Upper lobe of left lung (tissue), 6 donors: ENCODE measurements around the gene UBE2L5. TPM values are rescaled to one million over a fixed set of nuclear protein-coding genes. Genes with fewer than 3 reads are reported as not detected.
A peak's percentile ranks its signal among the peaks of the same experiment; 100 is the strongest.

Source experiments
- ATAC-seq, 2 donors: fragments of 200-7000 bp; cut with Tn5 transposase; one replicate each; pipeline ENCODE4 v1.9.1; 2022; ENCODE audit warnings: mild to moderate bottlenecking in 2 of 2, moderate library complexity in 2 of 2; ENCODE audit not compliant: low FRiP score in 2 of 2
- DNase-seq, 2 donors: peaks; one replicate each; pipeline ENCODE4 v3.0.0-alpha.2; 2019 to 2020
- H3K27ac ChIP-seq, 4 donors: fragments of 200-600 bp; sonication (generic); one replicate each; pipeline ENCODE4 v1.5.1; 2016 to 2019
- H3K27me3 ChIP-seq, 4 donors: fragments of 200-600 bp; sonication (generic); one replicate each; pipeline ENCODE4 v1.5.1; 2017 to 2019
- H3K36me3 ChIP-seq, 4 donors: fragments of 200-600 bp; sonication (generic); one replicate each; pipeline ENCODE4 v1.5.1; 2016 to 2019
- H3K4me1 ChIP-seq, 4 donors: fragments of 200-600 bp; sonication (generic); one replicate each; pipeline ENCODE4 v1.5.1; 2018 to 2019
- H3K4me3 ChIP-seq, 4 donors: fragments of 200-600 bp; sonication (generic); one replicate each; pipeline ENCODE4 v1.5.1; 2017 to 2019; ENCODE audit warnings: mild to moderate bottlenecking in 2 of 4, moderate library complexity in 1 of 4
- H3K9me3 ChIP-seq, 4 donors: fragments of 200-600 bp; sonication (generic); one replicate each; pipeline ENCODE4 v1.5.1; 2018 to 2019
- EP300 ChIP-seq, 4 donors: sonication (generic); formaldehyde crosslinking; IDR thresholded peaks; one replicate each; pipeline ENCODE4 v1.5.1; 2017; ENCODE audit warnings: antibody characterized with exemption in 4 of 4, control low read depth in 2 of 4
- POLR2A ChIP-seq, 4 donors: fragments of 450-650 bp; IDR thresholded peaks; one replicate each; pipeline ENCODE4 v1.5.1; 2016 to 2017; ENCODE audit warnings: antibody characterized with exemption in 4 of 4, mild to moderate bottlenecking in 2 of 4
- POLR2AphosphoS5 ChIP-seq, 2 donors: sonication (generic); formaldehyde crosslinking; IDR thresholded peaks; one replicate each; pipeline ENCODE4 v1.5.1; 2017; ENCODE audit warnings: antibody characterized with exemption in 2 of 2
- WGBS, 2 donors: methylation state at CpG; one replicate each; pipeline ENCODE4 v1.1.5; 2017 to 2018; 5-methylcytosine and 5-hydroxymethylcytosine counted together
- total RNA-seq, 6 donors: library from RNA; depleted of rRNA in 4 of 6; stranded (reverse); fragments of >200 nt in 4 of 6; gene quantifications; one replicate each; pipeline versions ENCODE4 v1.1.0 to v1.2.1, GENCODE V29; 2016 to 2021
- TF ChIP-seq, protein P1 (sequence below), 6 experiments: fragments of 450-650 bp in 4 of 6; fragments of 200-600 bp in 2 of 6; sonication (generic) in 2 of 6; IDR thresholded peaks; one replicate each; pipeline ENCODE4 v1.5.1; 2016 to 2019; ENCODE audit warnings: antibody characterized with exemption in 6 of 6
- donor health status: DM: no; HTN: no; CAD: no; lungs with moderate emphysema.
- donor health status: DM: no; HTN: yes; CAD: no; lungs with severe emphysema.

UBE2L5 gene
- total RNA-seq, 6 donors from 2014 or later, result not detected

DNA sequence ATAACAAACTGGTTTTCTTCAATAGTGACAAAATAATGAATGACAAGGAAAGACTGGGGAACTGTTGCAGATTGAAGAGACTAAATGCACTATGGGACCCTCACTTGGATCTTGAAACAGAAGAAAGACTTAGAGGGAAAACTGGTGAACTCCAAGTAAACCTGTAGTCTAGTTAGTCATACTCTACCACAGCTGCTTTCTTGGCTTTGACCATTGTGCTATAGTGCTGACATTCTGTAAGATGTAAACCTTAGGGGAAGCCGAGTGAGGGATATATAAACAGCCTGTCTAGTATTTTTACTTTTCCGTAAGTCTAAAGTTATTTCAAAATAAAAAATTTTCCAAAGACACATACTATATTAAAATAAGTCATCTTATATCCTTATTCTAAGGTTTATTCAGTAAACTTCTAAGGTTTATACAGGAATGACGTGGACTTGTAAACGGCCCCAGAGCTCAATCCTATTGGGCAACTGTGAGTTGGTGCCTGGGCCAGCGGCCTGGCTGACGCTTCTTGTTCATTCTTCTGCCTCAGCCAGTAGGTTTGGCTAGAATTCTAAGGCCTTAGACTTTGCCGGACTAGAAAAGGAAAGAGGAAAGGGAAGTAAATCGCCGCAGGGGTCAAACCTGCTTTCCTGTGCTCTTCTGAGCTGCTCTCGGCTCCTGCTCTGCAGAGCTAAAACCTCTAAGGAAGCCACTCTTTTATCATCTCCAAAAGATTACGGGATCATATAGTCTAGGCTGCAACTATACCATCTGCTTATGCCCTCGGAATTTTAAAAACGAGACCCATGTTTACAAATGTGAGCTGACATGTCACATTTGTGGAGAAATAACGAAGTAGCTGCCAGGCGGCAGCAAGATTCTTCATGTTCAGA lies 33.6 kb upstream of the UBE2L5 start:
- Histone ChIP-seq H3K9me3 (no peaks in the 10 kb centered on the region), H3K36me3 (no peaks in the 10 kb centered on the region), H3K4me1 (peaks cover 0 to 8% (median 5%) of the 10 kb centered on the region in 4 donors), H3K4me3 (no peak overlapping the region), H3K27ac (peak overlapping the region in 3 of 4 donors; percentile 2 to 53 (median 14)), H3K27me3 (no peaks in the 10 kb centered on the region)
- ATAC-seq (peak in 1 of 2 donors; percentile 80), DNase-seq (peak in 1 of 2 donors; percentile 30)
- 47 to 52% methylated on average over 15 of the region's 15 CpGs for WGBS, 2 donors
- no peak for TF ChIP-seq POLR2AphosphoS5 (IDR thresholded peaks at IDR 0.05)
- TF ChIP-seq POLR2A (IDR thresholded peaks at IDR 0.05), result no peak
- TF ChIP-seq, protein P1, sequence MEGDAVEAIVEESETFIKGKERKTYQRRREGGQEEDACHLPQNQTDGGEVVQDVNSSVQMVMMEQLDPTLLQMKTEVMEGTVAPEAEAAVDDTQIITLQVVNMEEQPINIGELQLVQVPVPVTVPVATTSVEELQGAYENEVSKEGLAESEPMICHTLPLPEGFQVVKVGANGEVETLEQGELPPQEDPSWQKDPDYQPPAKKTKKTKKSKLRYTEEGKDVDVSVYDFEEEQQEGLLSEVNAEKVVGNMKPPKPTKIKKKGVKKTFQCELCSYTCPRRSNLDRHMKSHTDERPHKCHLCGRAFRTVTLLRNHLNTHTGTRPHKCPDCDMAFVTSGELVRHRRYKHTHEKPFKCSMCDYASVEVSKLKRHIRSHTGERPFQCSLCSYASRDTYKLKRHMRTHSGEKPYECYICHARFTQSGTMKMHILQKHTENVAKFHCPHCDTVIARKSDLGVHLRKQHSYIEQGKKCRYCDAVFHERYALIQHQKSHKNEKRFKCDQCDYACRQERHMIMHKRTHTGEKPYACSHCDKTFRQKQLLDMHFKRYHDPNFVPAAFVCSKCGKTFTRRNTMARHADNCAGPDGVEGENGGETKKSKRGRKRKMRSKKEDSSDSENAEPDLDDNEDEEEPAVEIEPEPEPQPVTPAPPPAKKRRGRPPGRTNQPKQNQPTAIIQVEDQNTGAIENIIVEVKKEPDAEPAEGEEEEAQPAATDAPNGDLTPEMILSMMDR (IDR thresholded peaks at IDR 0.05), result no peak
- TF ChIP-seq EP300 (IDR thresholded peaks at IDR 0.05), result no peak

- Histone ChIP-seq H3K27me3 (no peaks in the 10 kb centered on the region), H3K9me3 (no peaks in the 10 kb centered on the region), H3K27ac (no peak overlapping the region), H3K4me3 (no peak overlapping the region), H3K36me3 (no peaks in the 10 kb centered on the region), H3K4me1 (peaks cover 2 to 17% (median 9%) of the 10 kb centered on the region in 4 donors)
- ATAC-seq (no peak), DNase-seq (no peak)
- TF ChIP-seq, protein P1 (IDR thresholded peaks at IDR 0.05), result no peak
- no peak for TF ChIP-seq EP300 (IDR thresholded peaks at IDR 0.05)
- no peak for TF ChIP-seq POLR2AphosphoS5 (IDR thresholded peaks at IDR 0.05)
- TF ChIP-seq POLR2A (IDR thresholded peaks at IDR 0.05), result no peak
- 86 to 91% methylated on average over 9 of the region's 9 CpGs for WGBS, 2 donors
Measured at GRCh38 chr13:30391956-30392680, 30.2 kb upstream of the UBE2L5 start.

DNA sequence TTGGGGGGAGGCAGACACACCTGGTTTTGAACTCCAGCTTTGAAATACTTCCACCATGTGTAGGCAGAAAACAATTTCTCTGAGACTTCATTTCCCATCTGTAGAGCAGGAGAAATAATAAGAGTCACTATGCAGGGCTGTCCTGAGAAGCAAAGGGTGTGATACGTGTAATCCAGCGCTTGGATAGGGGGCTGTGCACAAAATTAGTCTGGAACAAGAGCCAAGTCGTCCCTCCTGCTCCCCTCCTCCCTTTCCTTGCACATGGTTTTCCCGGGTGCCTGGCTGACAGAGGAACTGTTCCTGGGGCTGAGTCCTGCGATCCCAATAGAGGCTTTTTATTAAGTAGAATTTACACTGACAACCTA lies 29.6 kb upstream of the UBE2L5 start:
- ATAC-seq (no peak), DNase-seq (no peak)
- TF ChIP-seq POLR2AphosphoS5 (IDR thresholded peaks at IDR 0.05) (no peak), POLR2A (IDR thresholded peaks at IDR 0.05) (no peak), EP300 (IDR thresholded peaks at IDR 0.05) (no peak)
- TF ChIP-seq, protein P1 (IDR thresholded peaks at IDR 0.05), result no peak
- Histone ChIP-seq H3K4me3 (no peak overlapping the region), H3K9me3 (no peaks in the 10 kb centered on the region), H3K27me3 (no peaks in the 10 kb centered on the region), H3K36me3 (no peaks in the 10 kb centered on the region), H3K27ac (no peak overlapping the region), H3K4me1 (peaks cover 2 to 17% (median 9%) of the 10 kb centered on the region in 4 donors)
- 73 to 82% methylated on average over 5 of the region's 5 CpGs for WGBS, 2 donors

GRCh38 chr13:30394751-30395191 lies 27.5 kb upstream of the UBE2L5 start:
- TF ChIP-seq POLR2AphosphoS5 (IDR thresholded peaks at IDR 0.05) (no peak), POLR2A (IDR thresholded peaks at IDR 0.05) (no peak), EP300 (IDR thresholded peaks at IDR 0.05) (no peak)
- TF ChIP-seq, protein P1 (IDR thresholded peaks at IDR 0.05), result no peak
- peak overlapping the region; percentile 86 to 93 (median 92) for H3K27ac ChIP-seq
- no peaks in the 10 kb centered on the region for H3K36me3 ChIP-seq
- H3K27me3 ChIP-seq, result no peaks in the 10 kb centered on the region
- peak overlapping the region; percentile 2 to 67 (median 54) for H3K4me3 ChIP-seq
- DNase-seq (no peak), ATAC-seq (peak in 1 of 2 donors; percentile 38)
- peaks cover 0 to 9% (median 5%) of the 10 kb centered on the region in 4 donors for H3K4me1 ChIP-seq
- H3K9me3 ChIP-seq, result no peaks in the 10 kb centered on the region
- 0% methylated on average over 7 of the region's 7 CpGs for WGBS, 2 donors
